Colonic mucosa (tissue), 4 donors: ENCODE results near the gene TRIM42. TPM values are rescaled to one million over a fixed set of nuclear protein-coding genes. Genes with fewer than 3 reads are reported as not detected.

Experiments
- DNase-seq: peaks from one replicate; pipeline ENCODE4 v3.0.0-alpha.2; 2020
- H3K27ac ChIP-seq: fragments of 200-600 bp; one replicate; pipeline ENCODE4 v1.8.0; 2021
- H3K27me3 ChIP-seq: fragments of 200-600 bp; one replicate; pipeline ENCODE4 v1.8.0; 2021
- H3K36me3 ChIP-seq: fragments of 200-600 bp; one replicate; pipeline ENCODE4 v1.8.0; 2021
- H3K4me1 ChIP-seq: fragments of 200-600 bp; one replicate; pipeline ENCODE4 v1.8.0; 2021; ENCODE audit warnings: mild to moderate bottlenecking
- H3K4me3 ChIP-seq: fragments of 200-600 bp; one replicate; pipeline ENCODE4 v1.8.0; 2021
- H3K9ac ChIP-seq, 2 donors: one replicate each; pipeline ENCODE4 v1.7.0; 2013; ENCODE audit warnings: control low read depth in 2 of 2, low read depth in 2 of 2, low read length in 2 of 2
- H3K9me3 ChIP-seq: fragments of 200-600 bp; one replicate; pipeline ENCODE4 v1.8.0; 2021
- CTCF ChIP-seq: fragments of 200-600 bp; IDR thresholded peaks from one replicate; pipeline ENCODE4 v1.8.0; 2022; ENCODE audit warnings: antibody characterized with exemption, mild to moderate bottlenecking
- intact Hi-C: fragments of 100-400 bp; cut with DNase I; formaldehyde crosslinking; loops from one replicate; pipeline ENCODE4 v1.14.1; 2022
- total RNA-seq, 2 donors: library from RNA; stranded (reverse); fragmentation: NEBNext Ultra II Directional in 1 of 2; extraction: Animal tissue kit (Norgen Biotek cat#: 25700) in 1 of 2; gene quantifications; one replicate each; pipeline ENCODE4 v1.2.1, GENCODE V29; 2021
- donor health status: healthy.
- donor health status: DM: no; HTN: no; CAD: no.
- donor health status: DM: no; HTN: no; CAD: no.

Gene TRIM42
- total RNA-seq, 2 donors from 2014 or later = not detected

- H3K4me3 ChIP-seq = no peak overlapping the region
- no peak overlapping the region for H3K9ac ChIP-seq
- no peak for DNase-seq
- no peaks in the 10 kb centered on the region for H3K36me3 ChIP-seq
- TF ChIP-seq CTCF = no peak
- H3K27me3 ChIP-seq = no peaks in the 10 kb centered on the region
- H3K4me1 ChIP-seq = no peaks in the 10 kb centered on the region
- H3K27ac ChIP-seq = no peak overlapping the region
- H3K9me3 ChIP-seq = no peaks in the 10 kb centered on the region
- intact Hi-C loops = no loop called here
These were observed 50.0 kb downstream of the TRIM42 start for GRCh38 chr3:140727886-140728285.

- intact Hi-C loops = no loop called here
- no peaks in the 10 kb centered on the region for H3K27me3 ChIP-seq
These were observed 53.7 kb downstream of the TRIM42 start for GRCh38 chr3:140731440-140732119.

GRCh38 chr3:140733623-140734022, 55.8 kb downstream of the TRIM42 start:
- no peaks in the 10 kb centered on the region for H3K4me1 ChIP-seq
- no peak overlapping the region for H3K4me3 ChIP-seq
- no peaks in the 10 kb centered on the region for H3K36me3 ChIP-seq
- no peaks in the 10 kb centered on the region for H3K9me3 ChIP-seq
- no peak for TF ChIP-seq CTCF
- intact Hi-C loops = no loop called here
- no peak overlapping the region for H3K27ac ChIP-seq
- DNase-seq = no peak
- no peaks in the 10 kb centered on the region for H3K27me3 ChIP-seq
- no peak overlapping the region for H3K9ac ChIP-seq

More at GRCh38 chr3:140731440-140732119, 53.7 kb downstream of the TRIM42 start:
- DNase-seq = no peak
- Histone ChIP-seq H3K27ac (no peak overlapping the region), H3K9ac (no peak overlapping the region), H3K4me1 (no peaks in the 10 kb centered on the region), H3K36me3 (no peaks in the 10 kb centered on the region), H3K4me3 (no peak overlapping the region), H3K9me3 (no peaks in the 10 kb centered on the region)
- no peak for TF ChIP-seq CTCF

GRCh38 chr3:140736863-140737460, 59.1 kb downstream of the TRIM42 start:
- H3K4me1 ChIP-seq = no peaks in the 10 kb centered on the region
- no peaks in the 10 kb centered on the region for H3K27me3 ChIP-seq
- H3K36me3 ChIP-seq = no peaks in the 10 kb centered on the region
- peak; percentile 21 for DNase-seq
- no peak for TF ChIP-seq CTCF
- no peak overlapping the region for H3K9ac ChIP-seq
- no peak overlapping the region for H3K27ac ChIP-seq
- no peak overlapping the region for H3K4me3 ChIP-seq
- intact Hi-C loops = no loop called here
- H3K9me3 ChIP-seq = no peaks in the 10 kb centered on the region

GRCh38 chr3:140742116-140742515, 64.3 kb downstream of the TRIM42 start:
- H3K4me1 ChIP-seq = no peaks in the 10 kb centered on the region
- H3K4me3 ChIP-seq = no peak overlapping the region
- TF ChIP-seq CTCF = no peak
- no peak for DNase-seq
- intact Hi-C loops = no loop called here
- no peaks in the 10 kb centered on the region for H3K9me3 ChIP-seq
- H3K27ac ChIP-seq = no peak overlapping the region
- H3K9ac ChIP-seq = no peak overlapping the region
- no peaks in the 10 kb centered on the region for H3K27me3 ChIP-seq
- no peaks in the 10 kb centered on the region for H3K36me3 ChIP-seq
